HG03066 (cell line): ENCODE measurements around the gene PRSS50.

Experiments used
- ATAC-seq: cut with Tn5 transposase; IDR thresholded peaks from one replicate; pipeline ENCODE4 v1.9.1; 2021; ENCODE audit warnings: low read depth; ENCODE audit not compliant: unreplicated experiment

PRSS50 gene

GRCh38 chr3:46729038-46729437 is 11.4 kb upstream of the PRSS50 start:
- no peak for ATAC-seq

DNA sequence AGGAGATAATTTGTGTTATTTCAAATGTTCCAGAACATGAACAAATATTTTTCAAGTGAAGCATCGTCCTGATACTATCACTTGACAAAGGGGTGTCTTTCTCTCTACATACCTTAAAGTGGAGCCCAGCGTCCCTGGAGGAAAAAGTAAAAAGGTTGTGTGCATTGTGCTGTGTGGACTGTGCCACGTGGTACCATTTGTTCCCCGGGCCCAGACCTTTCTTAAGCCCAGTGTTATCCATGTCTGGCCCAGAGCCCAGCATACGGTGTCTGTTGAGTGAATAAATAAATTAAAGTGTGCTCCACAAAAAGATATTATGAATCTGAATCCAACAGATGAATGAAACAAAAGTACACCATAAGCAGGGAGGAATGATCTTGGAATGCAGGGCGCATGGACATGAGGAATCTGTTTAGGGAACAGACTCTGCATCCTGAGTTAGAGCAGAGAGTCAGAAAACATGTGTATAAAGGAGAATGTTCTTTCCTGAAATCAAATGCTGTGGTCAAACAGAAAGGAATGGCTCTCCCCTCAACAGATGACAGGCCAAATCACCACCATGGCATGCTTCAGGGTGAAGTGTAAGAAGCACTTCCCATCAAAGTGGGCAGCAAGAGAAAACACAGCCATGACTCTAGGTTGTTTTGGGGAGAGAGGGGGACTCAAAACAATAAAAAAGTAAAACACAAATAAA is 8.1 kb upstream of the PRSS50 start:
- no peak for ATAC-seq

- ATAC-seq: no peak
Measured at GRCh38 chr3:46724424-46724823, 6.8 kb upstream of the PRSS50 start.

DNA sequence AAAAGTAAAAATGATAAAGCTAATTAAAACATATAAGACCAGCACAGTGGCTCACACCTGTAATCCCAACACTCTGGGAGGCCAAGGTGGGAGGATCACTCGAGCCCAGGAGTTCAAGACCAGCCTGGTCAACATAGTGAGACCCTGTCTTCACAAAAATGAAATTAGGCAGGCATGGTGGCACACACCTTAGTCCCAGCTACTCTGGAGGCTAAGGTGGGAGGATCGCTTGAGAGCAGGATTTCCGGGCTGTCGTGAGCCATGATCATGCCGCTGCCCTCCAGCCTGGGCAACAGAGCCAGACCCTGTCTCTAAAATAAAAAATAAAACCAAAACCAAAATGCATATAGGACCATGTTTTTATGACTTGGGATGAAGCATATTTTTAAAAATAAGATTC is 4.8 kb upstream of the PRSS50 start:
- no peak for ATAC-seq

DNA sequence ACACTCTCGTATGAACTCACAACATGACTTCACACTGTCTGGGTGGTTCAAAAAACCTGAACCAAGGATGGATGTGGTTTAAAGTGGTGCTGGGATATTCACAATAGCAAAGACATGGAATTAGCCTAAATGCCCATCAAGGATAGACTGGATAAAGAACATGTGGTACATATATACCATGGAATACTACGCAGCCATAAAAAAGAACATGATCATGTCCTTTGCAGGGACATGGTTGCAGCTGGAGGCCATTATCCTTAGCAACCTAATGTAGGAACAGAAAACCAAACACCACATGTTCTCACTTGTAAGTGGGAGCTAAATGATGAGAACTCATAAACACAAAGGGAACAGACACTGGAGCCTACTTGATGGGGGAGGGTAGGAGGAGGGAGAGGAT is 3.3 kb upstream of the PRSS50 start:
- ATAC-seq: no peak

DNA sequence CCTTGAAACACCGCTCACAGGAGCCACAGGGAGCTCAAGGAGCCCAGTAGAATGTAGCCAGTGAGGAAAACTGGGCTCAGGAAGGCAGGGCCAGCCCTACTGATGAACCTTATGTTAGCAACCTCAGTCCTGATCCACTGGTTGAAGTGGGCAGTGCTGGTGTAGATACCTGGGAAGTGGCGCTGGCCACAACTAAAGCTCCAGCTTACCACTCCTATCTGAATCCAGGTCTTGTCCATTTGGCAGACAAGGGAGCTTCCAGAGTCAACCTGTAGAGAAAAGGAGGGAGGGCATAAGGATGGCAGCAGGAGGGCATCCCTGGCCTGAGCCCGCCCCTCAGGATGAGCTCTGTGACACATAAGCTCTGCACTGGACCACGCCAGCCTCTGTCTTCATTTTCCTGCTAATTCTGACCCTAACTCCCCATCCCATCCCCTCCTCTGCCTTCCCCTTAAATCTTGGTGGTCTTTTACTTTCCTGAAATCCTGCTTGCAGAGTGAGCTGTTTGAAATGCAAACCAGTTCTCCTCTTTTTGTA is 2.1 kb upstream of the PRSS50 start:
- no peak for ATAC-seq

- no peak for ATAC-seq
Measured at GRCh38 chr3:46719044-46719565, 1.4 kb upstream of the PRSS50 start.

- ATAC-seq: no peak
Measured at GRCh38 chr3:46716461-46717441, 918 bp downstream of the PRSS50 start.

- ATAC-seq: no peak
Measured at GRCh38 chr3:46715507-46716175, 2.0 kb downstream of the PRSS50 start.

DNA sequence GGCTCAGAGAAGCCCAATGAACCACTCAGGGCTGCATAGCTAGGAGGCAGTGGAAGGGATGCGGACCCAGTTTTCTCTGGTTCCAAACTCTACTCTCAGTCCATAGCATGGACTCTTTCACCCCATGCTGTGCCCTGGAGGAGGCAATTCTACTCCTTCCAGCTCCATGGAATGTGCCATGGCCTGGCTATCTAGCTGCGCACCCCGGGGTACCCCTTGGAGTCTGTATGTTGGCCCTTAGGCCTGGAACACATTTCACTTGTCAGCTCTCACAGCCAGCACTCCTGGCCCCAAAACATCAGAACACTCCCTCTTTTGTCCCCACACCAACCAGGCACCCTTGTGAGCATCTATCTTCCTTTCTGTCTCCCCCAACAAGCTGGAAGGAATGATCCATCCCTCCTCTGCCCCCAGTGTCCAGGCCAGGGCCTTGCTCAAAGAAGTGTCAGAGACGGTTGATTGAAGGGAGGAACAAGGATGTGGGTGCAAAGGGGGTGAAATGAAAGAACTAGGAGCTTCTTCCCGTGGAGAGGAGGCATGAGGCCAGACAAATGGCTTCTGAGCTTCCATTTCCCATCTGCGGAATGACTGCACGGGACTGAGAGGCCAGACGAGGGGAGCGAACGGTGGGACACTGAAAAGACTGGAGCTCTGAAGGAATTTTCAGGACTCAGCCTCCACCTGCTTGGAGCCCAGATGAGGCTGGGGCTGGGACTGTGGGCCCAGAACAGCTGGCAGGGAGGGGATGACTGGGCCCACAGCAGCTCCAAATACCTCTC is 2.8 kb downstream of the PRSS50 start:
- no peak for ATAC-seq

- ATAC-seq: no peak
Measured at GRCh38 chr3:46713898-46714552, 3.6 kb downstream of the PRSS50 start.

- no peak for ATAC-seq
Measured at GRCh38 chr3:46713050-46713897, 4.4 kb downstream of the PRSS50 start.

- ATAC-seq: no peak
Measured at GRCh38 chr3:46712191-46713049, 5.2 kb downstream of the PRSS50 start.

DNA sequence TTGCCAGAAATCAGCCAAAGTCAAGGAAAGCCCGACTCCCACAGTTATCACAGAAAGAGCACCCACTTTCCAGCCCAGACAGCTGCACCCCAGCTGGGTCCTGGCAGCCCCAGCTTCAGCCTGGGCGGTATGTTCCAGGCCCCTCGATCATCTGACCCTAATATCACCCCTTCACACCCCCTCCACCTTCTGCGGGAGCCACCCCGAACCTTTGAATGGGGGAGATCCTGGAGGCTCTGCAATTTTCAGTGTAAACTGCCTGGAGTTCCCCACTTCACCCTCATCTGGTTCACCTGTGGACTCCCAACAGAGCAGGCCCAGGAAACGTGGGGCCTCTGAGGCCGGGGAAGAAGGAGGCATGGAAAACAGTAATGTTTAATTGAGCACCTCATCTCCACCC is 5.9 kb downstream of the PRSS50 start:
- no peak for ATAC-seq

DNA sequence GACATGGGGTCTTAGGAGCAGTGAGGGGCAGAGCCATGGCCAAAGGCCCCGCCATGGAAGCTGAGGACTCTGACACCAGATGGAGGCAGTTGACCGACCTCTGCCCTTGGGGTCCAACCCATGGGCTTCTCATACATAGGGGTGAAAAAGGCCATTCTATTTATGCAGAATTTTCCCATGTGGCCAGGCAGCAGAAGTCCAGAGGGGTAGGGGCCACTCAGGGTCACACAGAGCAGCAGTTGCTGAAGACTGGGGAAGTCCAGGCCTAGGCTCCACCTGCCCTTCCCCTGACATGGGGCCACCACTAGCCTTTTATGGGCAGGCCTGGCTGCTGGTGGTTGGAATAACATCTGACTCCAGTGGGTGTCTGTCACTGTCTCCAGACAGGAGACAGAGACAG is 6.4 kb downstream of the PRSS50 start:
- no peak for ATAC-seq

DNA sequence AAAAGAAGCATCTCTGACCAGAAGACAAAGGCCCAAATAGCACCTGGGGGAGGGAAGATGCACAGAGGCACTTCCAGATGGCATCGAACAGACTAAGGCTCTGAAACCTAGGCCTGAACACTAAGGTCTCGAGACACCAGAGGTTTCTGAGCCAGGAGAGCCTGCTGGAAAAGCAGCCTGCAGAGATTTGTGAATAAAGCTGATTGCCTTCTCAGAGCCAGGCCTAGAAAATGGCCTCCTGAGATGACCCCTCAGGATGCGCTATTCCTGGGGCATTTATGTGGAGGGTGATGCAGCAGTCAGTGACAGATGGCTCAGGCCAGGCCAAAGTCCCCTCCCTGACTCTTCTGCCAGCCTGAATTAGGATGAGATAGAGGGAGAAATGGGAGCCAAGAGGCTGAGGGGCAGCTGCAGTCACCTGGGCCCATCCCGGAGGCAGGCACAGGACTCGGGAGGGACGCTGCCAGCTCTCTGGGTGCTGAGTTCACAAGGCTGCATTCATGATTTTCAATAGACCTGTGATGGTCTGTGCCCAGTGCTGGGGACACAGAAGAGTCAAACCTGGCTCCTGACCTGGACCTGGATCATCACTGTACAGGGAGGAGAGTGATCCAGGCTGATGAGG is 6.9 kb downstream of the PRSS50 start:
- no peak for ATAC-seq

GRCh38 chr3:46710229-46710628 is 7.4 kb downstream of the PRSS50 start:
- ATAC-seq: no peak
